HFF-Myc (cell line): Measurements from ENCODE around the gene SLC2A1.

Experiments used
- DNase-seq: peaks from one replicate; pipeline ENCODE4 v3.0.0-alpha.2; 2011; ENCODE audit warnings: low read depth; ENCODE audit errors: extremely low read depth
- H3K4me3 ChIP-seq: replicated peaks from 2 replicates; pipeline ENCODE4 v1.5.1; 2011; ENCODE audit warnings: low read depth, mild to moderate bottlenecking, control low read depth, low read length
- TF ChIP-seq, protein P1 (sequence below): IDR thresholded peaks from 2 replicates; pipeline ENCODE4 v1.5.1; 2012; ENCODE audit warnings: mild to moderate bottlenecking, low read depth, low read length, control low read depth; ENCODE audit errors: missing control alignments

The SLC2A1 gene

DNA sequence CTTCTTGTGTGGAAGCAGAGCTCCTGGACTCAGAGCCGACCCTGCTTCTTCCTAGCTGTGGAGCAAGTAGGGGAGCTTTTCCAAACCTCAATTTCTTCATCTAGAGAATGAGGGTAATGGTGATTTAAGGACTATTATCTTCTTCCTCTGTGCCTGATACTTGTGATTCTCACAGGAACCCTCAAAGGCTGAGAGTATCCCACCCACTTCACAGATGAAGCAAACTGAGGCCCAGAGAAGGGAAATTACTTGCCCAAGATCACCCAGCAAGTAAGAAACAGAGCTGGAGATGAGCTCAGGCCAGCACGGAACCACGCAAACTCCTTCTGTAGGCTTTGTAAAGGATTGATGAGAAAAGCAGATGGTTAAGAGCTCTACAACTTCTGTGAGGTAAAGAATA, 15.1 kb upstream of the SLC2A1 start:
- DNase-seq = no peak
- H3K4me3 ChIP-seq = no peak overlapping the region
- TF ChIP-seq, protein P1, sequence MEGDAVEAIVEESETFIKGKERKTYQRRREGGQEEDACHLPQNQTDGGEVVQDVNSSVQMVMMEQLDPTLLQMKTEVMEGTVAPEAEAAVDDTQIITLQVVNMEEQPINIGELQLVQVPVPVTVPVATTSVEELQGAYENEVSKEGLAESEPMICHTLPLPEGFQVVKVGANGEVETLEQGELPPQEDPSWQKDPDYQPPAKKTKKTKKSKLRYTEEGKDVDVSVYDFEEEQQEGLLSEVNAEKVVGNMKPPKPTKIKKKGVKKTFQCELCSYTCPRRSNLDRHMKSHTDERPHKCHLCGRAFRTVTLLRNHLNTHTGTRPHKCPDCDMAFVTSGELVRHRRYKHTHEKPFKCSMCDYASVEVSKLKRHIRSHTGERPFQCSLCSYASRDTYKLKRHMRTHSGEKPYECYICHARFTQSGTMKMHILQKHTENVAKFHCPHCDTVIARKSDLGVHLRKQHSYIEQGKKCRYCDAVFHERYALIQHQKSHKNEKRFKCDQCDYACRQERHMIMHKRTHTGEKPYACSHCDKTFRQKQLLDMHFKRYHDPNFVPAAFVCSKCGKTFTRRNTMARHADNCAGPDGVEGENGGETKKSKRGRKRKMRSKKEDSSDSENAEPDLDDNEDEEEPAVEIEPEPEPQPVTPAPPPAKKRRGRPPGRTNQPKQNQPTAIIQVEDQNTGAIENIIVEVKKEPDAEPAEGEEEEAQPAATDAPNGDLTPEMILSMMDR = no peak

DNA sequence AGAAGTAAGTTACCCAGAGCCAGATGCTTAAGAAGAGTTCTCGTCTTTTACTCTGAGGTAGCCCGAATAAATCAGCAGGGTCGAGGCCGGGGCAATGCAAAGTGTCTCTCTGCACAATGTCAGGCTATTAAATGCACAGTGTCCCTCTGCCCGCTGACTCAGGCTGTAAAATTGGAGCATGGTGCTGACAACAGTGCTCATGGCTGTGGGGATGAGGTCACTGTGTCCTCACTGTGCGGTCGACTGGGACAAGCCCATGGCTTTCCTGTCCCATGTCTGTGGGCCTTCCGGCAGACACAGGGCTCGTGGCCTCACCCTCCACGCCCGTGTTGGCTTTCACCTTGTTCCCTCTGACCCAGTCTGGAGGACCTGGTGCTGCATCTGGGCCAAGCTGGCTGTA, 14.6 kb upstream of the SLC2A1 start:
- no peak overlapping the region for H3K4me3 ChIP-seq
- no peak for DNase-seq
- TF ChIP-seq, protein P1 = no peak

DNA sequence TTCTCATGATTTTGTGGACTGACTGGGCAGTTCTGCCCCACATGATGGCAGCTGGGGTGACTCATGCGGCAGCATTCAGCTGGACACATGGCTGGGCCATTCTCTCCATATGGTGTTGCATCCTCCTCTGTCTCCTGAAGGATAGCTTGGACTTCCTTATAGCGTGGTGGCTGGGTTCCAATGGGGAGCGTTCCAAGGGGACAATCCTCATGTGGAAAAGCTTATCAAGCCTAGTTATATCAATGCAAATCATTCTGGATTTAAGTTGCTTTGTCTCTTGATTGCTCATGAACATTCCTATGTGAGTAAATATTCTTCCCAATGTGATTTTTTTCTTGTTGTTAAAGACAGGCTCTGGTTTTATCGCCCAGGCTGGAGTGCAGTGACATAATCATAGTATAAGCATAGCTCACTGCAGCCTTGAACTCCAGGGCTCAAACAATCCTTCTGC, 13.2 kb upstream of the SLC2A1 start:
- peak; percentile 91 for DNase-seq
- H3K4me3 ChIP-seq = no peak overlapping the region
- TF ChIP-seq, protein P1 = no peak

DNA sequence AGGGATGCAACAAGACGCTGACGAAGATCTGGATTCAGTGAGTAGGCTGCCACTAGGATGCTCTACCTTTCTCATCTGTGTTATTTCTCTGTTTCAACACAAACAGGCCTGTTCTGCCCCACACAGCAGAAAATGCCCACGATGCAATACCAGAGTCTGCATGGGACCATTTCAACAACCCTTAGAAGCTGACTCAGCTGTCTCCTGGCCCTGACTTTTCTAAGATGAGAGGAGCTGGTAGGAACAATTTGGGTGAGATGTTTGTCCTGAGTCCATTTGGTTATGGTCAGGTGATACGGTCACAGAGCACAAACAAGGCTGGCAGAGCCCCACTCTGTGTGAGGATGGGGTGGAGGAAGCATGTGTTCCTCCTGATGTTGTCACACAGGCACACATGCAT, 11.5 kb upstream of the SLC2A1 start:
- DNase-seq = no peak
- no peak overlapping the region for H3K4me3 ChIP-seq
- TF ChIP-seq, protein P1 = no peak

DNA sequence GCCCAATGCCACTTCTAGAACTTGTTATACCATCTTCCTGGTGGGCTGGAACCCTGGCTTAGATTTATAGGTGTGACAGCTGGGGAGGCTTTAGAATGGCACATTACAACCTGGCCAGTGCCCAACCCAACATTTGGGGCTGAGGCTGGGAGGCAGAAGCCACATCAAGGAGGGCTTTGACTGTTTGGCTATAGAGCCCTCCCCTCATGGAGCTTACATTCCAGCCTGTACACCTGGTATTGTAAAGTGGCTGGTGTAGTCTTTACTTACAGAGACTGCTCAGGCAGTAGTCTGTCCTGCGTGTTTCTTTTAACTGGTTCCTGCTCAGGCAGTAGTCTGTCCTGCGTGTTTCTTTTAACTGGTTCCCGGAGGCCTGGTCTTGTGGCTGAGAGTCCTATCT, 10.0 kb upstream of the SLC2A1 start:
- H3K4me3 ChIP-seq = no peak overlapping the region
- DNase-seq = no peak
- TF ChIP-seq, protein P1 = no peak

DNA sequence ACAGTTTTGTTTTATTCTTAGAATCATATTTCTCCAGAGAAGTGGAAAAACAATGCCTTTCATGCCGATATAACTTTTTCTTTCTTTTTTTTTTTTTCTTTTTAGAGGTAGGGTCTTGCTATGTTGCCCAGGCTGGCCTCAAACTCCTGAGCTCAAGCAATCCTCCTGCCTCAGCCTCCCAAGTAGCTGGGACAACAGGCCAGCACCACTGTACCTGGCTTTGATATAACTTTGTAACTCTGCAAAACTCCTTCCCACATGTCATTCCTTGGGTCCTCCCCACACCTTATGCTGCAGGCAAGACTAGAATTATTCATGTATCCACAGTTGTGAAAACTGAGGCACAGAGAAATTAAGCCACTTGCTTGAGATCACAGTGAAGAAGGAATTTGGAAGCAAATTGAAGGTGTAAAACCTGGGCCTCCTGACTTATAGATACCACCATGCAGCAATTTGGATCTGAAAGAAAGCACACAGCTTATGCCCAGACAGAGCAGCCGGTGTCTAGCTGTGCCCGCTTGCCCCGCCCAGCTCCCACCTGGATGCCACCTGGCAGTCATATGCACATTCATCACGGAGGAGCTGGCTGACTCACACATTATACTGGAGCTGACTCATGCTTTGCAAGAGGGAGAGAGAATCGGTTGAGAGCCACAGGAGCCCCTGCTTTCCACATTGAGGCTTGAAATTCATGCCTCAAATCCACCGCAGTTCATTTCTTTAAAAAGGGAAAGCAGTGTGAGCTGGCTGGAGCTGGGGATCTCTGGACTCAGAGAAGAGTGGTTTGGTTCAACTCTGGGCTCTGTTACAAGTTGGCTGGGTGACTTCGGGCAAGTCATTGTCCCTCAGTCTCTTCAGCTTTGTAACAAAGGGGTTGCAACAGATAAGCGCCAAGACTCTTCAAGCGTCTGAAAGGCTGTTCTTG, 8.3 kb upstream of the SLC2A1 start:
- no peak overlapping the region for H3K4me3 ChIP-seq
- peak; percentile 94 for DNase-seq
- TF ChIP-seq, protein P1 = no peak

DNA sequence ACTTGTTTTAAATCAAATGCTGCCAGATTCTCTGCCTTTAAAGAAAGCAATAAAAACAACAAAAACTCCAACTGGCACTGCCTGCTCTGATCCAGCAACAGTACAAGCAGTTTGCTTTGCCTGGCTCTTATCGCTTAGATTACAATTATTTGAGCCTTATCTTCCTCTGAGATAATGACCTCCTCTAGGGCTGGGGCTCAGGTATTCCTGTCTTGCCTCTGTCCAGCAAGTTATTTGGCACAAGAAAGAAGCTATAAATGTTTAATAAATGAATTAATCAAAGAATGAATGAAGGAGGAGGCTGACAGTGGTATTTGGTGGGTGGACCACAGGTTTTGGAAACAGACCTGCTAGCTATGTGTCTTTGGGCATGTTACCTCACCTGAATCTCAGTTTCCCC, 6.7 kb upstream of the SLC2A1 start:
- DNase-seq = no peak
- TF ChIP-seq, protein P1 = no peak
- no peak overlapping the region for H3K4me3 ChIP-seq
